Osteoblast (primary cell): ENCODE results near the gene RABEP1. TPM values are rescaled to one million over a fixed set of nuclear protein-coding genes. Genes with fewer than 3 reads are reported as not detected.
"Not testable (repeated sequence)": the region's sequence is repeated elsewhere in the genome, so short reads cannot be mapped to it uniquely, and the experiment has no call there.

Experiments used
- DNase-seq: peaks from one replicate; pipeline ENCODE4 v3.0.0; 2011; ENCODE audit warnings: low spot score, mixed read lengths; ENCODE audit not compliant: insufficient read length; ENCODE audit errors: missing footprints
- H2AFZ ChIP-seq: 2 replicates; pipeline ENCODE4 v1.6.0; 2011; ENCODE audit warnings: mild to moderate bottlenecking, low read length
- H3K27ac ChIP-seq: 2 replicates; pipeline ENCODE4 v1.5.1; 2011; ENCODE audit warnings: mild to moderate bottlenecking, low read depth, low read length, moderate library complexity
- H3K27me3 ChIP-seq: 2 replicates; pipeline ENCODE4 v1.6.0; 2012; ENCODE audit warnings: mild to moderate bottlenecking, control low read depth, inconsistent platforms, low read length, moderate library complexity; ENCODE audit not compliant: insufficient read depth
- H3K36me3 ChIP-seq: 2 replicates; pipeline ENCODE4 v1.5.1; 2011; ENCODE audit warnings: mild to moderate bottlenecking, low read length, control low read depth, moderate library complexity; ENCODE audit not compliant: insufficient read depth
- H3K4me1 ChIP-seq: 2 replicates; pipeline ENCODE4 v1.5.1; 2011; ENCODE audit warnings: mild to moderate bottlenecking, low read length, control low read depth, moderate library complexity; ENCODE audit not compliant: insufficient read depth
- H3K4me2 ChIP-seq: 2 replicates; pipeline ENCODE4 v1.6.0; 2011; ENCODE audit warnings: mild to moderate bottlenecking, low read length; ENCODE audit not compliant: insufficient read depth
- H3K4me3 ChIP-seq: fragments of 200-600 bp; sonication (generic); 3 replicates; pipeline ENCODE4 v1.5.1; 2012; ENCODE audit warnings: mild to moderate bottlenecking, low read length, inconsistent platforms; ENCODE audit not compliant: insufficient read depth
- H3K79me2 ChIP-seq: 2 replicates; pipeline ENCODE4 v1.6.0; 2012; ENCODE audit warnings: mild to moderate bottlenecking, low read length, control low read depth, inconsistent platforms; ENCODE audit not compliant: insufficient read depth
- H3K9me3 ChIP-seq: 2 replicates; pipeline ENCODE4 v1.5.1; 2011; ENCODE audit warnings: low read depth, low read length, control low read depth
- H4K20me1 ChIP-seq: 2 replicates; pipeline ENCODE4 v1.6.0; 2012; ENCODE audit warnings: mild to moderate bottlenecking, low read length, control low read depth; ENCODE audit not compliant: insufficient read depth
- total RNA-seq: library from RNA; depleted of rRNA; stranded (reverse); fragments of >200 nt; gene quantifications from 2 replicates; pipeline ENCODE4 v1.2.3, GENCODE V29; 2012
- TF ChIP-seq, protein P1 (sequence below): IDR thresholded peaks from 2 replicates; pipeline ENCODE4 v1.5.1; 2011; ENCODE audit warnings: mild to moderate bottlenecking, low read depth, low read length, moderate library complexity; ENCODE audit errors: extremely low read depth

Gene RABEP1, protein sequence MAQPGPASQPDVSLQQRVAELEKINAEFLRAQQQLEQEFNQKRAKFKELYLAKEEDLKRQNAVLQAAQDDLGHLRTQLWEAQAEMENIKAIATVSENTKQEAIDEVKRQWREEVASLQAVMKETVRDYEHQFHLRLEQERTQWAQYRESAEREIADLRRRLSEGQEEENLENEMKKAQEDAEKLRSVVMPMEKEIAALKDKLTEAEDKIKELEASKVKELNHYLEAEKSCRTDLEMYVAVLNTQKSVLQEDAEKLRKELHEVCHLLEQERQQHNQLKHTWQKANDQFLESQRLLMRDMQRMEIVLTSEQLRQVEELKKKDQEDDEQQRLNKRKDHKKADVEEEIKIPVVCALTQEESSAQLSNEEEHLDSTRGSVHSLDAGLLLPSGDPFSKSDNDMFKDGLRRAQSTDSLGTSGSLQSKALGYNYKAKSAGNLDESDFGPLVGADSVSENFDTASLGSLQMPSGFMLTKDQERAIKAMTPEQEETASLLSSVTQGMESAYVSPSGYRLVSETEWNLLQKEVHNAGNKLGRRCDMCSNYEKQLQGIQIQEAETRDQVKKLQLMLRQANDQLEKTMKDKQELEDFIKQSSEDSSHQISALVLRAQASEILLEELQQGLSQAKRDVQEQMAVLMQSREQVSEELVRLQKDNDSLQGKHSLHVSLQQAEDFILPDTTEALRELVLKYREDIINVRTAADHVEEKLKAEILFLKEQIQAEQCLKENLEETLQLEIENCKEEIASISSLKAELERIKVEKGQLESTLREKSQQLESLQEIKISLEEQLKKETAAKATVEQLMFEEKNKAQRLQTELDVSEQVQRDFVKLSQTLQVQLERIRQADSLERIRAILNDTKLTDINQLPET
- 56.0 and 59.4 TPM in 2 replicates for total RNA-seq

DNA sequence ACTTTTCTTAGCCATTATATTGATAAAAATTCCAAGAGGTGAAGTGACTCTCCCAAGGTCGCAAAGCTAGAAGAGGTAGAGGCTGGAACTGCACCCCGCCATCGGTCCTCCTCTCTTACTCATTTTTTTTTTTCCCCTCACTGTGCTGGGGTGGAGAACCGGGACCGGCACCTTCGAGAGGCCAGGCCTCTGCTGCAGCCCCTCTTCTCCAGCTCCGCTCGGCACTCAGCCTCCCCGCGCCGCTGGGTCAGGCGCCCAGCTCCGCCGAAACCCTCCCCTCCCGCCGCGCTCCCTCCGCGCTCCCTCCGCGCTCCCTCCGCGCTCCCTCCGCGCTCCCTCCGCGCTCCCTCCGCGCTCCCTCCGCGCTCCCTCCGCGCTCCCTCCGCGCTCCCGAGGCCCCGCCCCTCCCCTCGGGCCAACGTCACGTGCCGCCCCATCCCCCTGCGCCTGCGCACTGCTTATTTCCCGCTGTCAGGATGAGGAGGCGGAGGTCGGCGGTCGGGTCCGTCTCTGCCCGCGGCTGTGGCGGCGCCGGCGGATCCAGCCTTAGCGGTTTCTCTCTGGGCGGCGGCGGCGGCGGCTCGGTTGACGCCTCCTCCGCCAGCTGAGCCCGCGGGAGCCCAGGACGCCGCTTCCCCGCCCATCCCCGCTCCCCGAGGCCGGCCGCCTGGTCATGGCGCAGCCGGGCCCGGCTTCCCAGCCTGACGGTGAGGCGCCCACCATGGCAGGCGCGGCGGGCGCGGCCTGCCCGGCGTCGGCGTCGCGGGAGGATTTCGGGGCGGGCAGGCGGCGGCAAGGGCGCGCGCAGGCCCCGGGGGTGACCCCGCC lies at the start of gene RABEP1:
RABEP1 (plus strand) TSS at position 471 of the 828 bp plus-strand sequence; CDS start at position 674, 203 bp downstream.
- TF ChIP-seq, protein P1, sequence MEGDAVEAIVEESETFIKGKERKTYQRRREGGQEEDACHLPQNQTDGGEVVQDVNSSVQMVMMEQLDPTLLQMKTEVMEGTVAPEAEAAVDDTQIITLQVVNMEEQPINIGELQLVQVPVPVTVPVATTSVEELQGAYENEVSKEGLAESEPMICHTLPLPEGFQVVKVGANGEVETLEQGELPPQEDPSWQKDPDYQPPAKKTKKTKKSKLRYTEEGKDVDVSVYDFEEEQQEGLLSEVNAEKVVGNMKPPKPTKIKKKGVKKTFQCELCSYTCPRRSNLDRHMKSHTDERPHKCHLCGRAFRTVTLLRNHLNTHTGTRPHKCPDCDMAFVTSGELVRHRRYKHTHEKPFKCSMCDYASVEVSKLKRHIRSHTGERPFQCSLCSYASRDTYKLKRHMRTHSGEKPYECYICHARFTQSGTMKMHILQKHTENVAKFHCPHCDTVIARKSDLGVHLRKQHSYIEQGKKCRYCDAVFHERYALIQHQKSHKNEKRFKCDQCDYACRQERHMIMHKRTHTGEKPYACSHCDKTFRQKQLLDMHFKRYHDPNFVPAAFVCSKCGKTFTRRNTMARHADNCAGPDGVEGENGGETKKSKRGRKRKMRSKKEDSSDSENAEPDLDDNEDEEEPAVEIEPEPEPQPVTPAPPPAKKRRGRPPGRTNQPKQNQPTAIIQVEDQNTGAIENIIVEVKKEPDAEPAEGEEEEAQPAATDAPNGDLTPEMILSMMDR = peak; percentile 22

DNA sequence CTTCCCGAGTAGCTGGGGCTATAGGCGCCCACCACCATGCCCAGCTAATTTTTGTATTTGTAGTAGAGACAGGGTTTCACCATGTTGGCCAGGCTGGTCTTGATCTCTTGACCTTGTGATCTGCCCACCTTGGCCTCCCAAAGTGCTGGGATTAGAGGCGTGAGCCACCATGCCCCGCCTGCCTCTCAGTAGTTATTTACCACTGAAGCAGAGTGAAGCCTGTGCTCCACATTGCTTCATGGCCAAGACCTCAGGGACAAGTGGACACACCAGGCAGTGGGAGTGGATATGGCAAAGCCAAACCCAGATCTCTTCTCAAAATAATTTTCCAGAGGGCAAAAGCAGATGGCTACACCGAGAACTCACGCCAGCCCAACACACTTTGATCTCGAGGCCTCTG lies 48.6 kb upstream of the RABEP1 start:
- H3K4me3 ChIP-seq, H3K27ac ChIP-seq, H2AFZ ChIP-seq, H3K36me3 ChIP-seq, H3K4me2 ChIP-seq, H3K27me3 ChIP-seq, H3K9me3 ChIP-seq, H3K4me1 ChIP-seq, H3K79me2 ChIP-seq, DNase-seq, H4K20me1 ChIP-seq: not testable (repeated sequence)

More for the DNA sequence above, at the start of gene RABEP1:
- peak; percentile 99 for DNase-seq
- peaks cover 19% of the 10 kb centered on the region for H3K4me1 ChIP-seq
- H3K4me3 ChIP-seq = peak within 1 kb of the TSS; percentile 78
- peak within 1 kb of the TSS; percentile 89 for H3K4me2 ChIP-seq
- H3K9me3 ChIP-seq = no peaks in the 10 kb centered on the region
- H3K79me2 ChIP-seq = peaks cover 48% of the 10 kb centered on the region
- H3K27me3 ChIP-seq = no peaks in the 10 kb centered on the region
- no peaks in the 10 kb centered on the region for H3K36me3 ChIP-seq
- peak within 1 kb of the TSS; percentile 88 for H2AFZ ChIP-seq
- peak within 1 kb of the TSS; percentile 40 for H3K27ac ChIP-seq
- H4K20me1 ChIP-seq = peaks cover 35% of the 10 kb centered on the region

DNA sequence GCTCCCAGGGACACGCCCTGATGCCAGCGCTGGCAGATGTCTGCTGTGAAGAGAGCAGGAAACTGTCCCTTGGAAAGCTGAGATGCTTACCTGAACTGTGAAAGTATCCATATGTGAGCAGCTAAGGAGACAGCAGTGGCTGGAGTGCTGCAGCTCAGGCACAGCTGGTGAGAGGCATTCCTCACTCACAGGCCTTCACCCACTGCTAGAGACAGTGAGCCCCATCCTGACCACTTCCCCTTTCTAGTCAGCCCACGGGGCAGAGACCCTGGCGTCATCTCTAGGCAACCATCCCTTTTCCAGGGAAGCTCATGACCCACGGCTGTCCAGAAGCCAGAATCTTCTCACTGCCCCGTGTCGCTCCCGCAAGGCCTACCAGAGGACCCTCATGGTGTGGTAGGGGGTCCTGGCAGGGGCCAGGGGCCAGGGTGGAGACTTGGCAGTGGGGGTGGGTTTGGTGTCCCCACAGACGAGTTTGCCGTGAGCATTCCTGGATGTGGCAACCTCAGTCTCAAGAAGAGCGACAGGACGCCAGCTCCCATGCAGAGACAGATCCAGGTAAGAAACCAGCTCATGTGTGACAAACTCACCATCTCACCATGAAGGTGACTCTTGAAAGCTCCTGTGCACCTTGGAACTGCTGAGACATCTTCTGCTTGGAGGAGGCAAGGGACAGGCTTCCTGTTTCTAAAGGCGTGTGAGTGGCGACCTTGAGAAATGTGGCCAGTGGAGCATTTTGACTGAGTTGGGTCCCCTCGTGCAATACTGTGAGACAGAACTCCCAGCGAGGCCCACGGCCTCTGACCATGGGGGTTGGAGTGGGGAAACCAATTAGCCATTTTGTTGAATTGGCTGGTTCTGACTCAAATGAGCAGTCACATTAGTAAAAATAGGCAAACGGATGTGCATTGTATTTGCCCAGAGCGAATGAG lies 47.2 kb upstream of the RABEP1 start, which contains the start of gene SCIMP:
SCIMP (minus strand) TSS at position 216 of the 932 bp plus-strand sequence; CDS start at position 111, 105 bp downstream.
- Histone ChIP-seq H2AFZ (no peak within 1 kb of the TSS), H3K79me2 (no peaks in the 10 kb centered on the region), H3K4me1 (no peaks in the 10 kb centered on the region), H3K9me3 (no peaks in the 10 kb centered on the region), H3K4me3 (no peak within 1 kb of the TSS), H3K27ac (no peak within 1 kb of the TSS), H3K4me2 (no peak within 1 kb of the TSS), H3K27me3 (no peaks in the 10 kb centered on the region), H3K36me3 (no peaks in the 10 kb centered on the region), H4K20me1 (no peaks in the 10 kb centered on the region)
- no peak for DNase-seq
- TF ChIP-seq, protein P1 = no peak
